Esophagus muscularis mucosa (tissue), 2 donors: ENCODE results near the gene RBMS3.

Experiments used
- EP300 ChIP-seq: sonication (generic); formaldehyde crosslinking; IDR thresholded peaks from one replicate; pipeline ENCODE4 v1.6.1; 2017; ENCODE audit warnings: antibody characterized with exemption
- POLR2A ChIP-seq: fragments of 450-650 bp; IDR thresholded peaks from one replicate; pipeline ENCODE4 v1.6.1; 2017; ENCODE audit warnings: antibody characterized with exemption, moderate library complexity, mild to moderate bottlenecking, low read depth

DNA sequence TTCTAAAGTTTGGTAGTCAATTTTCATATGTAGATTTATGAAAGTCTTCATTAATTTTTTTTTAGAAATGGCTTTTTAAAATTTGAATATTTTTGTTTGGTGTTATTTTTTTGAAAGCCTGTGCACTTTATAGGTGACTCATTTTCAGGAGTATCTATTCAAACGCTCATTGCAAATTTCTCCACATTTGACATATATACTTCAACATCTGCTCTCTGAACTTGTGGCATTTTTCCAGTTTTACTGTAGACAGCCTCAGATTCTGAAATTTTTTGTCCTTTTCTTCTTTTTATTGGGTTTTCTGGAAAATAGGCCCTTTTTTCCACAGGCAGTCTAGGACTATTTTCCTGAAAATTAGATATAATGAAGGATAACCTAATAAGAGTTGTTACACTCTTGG, 396.6 kb downstream of the RBMS3 start:
- TF ChIP-seq EP300 (no peak), POLR2A (no peak)
